ENCODE measurements around the gene GRAMD2A. TPM values are rescaled to one million over a fixed set of nuclear protein-coding genes. Genes with fewer than 3 reads are reported as not detected.

GRAMD2A gene
- total and polyA plus RNA-seq, 3 donors from 2014 or later: 0.31 to 3.1 (median 1.4) TPM

GRCh38 chr15:72116731-72117485, 80.7 kb downstream of the GRAMD2A start:
- Histone ChIP-seq H3K27ac (peak overlapping the region; percentile 94 to 97), H3K4me3 (peak overlapping the region; percentile 91 to 92), H3K36me3 (ENCODE audit: low read depth, missing control alignments) (no peaks in the 10 kb centered on the region), H3K9me3 (no peaks in the 10 kb centered on the region), H3K4me1 (no peaks in the 10 kb centered on the region), H3K27me3 (no peaks in the 10 kb centered on the region)
- TF ChIP-seq CTCF (IDR thresholded peaks at IDR 0.05) (no peak), POLR2A (IDR thresholded peaks at IDR 0.05) (no peak)
- WGBS, 2 donors: 0 to 1% methylated on average over 21 to 24 of the region's 24 CpGs
- peak; percentile 62 for DNase-seq
- intact Hi-C loops (cut with DNase I; ENCODE audit: low total_unique reads): no loop called here

DNA sequence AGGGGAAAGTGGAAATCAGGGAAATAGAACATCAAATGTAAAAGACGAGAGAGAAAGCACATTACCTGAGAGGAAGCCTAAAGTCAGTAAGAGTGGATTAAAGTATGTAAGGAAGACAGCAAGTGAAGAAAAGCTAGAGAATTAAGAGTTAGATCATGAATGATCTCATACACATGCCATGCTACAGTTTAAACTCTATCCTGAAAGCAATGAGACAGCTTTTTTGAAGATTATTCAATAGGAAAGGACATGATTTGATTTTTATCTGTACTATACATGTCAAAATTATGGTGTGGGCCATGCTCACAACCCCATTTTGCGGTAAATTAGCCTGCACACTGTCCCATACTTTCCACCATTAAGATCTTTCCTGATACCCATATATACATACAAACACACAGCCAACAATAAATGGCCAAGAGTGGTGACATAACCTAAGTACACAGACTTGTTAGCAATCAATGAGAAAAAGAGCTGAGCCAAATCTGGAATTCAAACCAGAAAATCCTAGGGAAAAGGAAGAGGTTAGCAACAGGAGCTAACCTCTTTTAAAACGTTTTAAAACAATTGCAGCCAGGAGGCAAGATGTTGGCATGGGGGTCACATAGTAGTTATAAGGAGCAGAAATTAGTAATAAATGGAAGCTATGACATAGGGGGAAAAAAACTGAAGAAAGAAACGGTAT, 84.1 kb downstream of the GRAMD2A start:
- H3K27ac ChIP-seq: no peak overlapping the region
- H3K9me3 ChIP-seq: no peaks in the 10 kb centered on the region
- intact Hi-C loops (cut with DNase I; ENCODE audit: low total_unique reads): no loop called here
- H3K4me3 ChIP-seq: no peak overlapping the region
- H3K27me3 ChIP-seq: no peaks in the 10 kb centered on the region
- 71 to 79% methylated on average over 4 of the region's 4 CpGs for WGBS, 2 donors
- TF ChIP-seq CTCF (IDR thresholded peaks at IDR 0.05) (no peak), POLR2A (IDR thresholded peaks at IDR 0.05) (no peak)
- no peaks in the 10 kb centered on the region for H3K4me1 ChIP-seq
- no peaks in the 10 kb centered on the region for H3K36me3 ChIP-seq (ENCODE audit: low read depth, missing control alignments)
- DNase-seq: no peak

DNA sequence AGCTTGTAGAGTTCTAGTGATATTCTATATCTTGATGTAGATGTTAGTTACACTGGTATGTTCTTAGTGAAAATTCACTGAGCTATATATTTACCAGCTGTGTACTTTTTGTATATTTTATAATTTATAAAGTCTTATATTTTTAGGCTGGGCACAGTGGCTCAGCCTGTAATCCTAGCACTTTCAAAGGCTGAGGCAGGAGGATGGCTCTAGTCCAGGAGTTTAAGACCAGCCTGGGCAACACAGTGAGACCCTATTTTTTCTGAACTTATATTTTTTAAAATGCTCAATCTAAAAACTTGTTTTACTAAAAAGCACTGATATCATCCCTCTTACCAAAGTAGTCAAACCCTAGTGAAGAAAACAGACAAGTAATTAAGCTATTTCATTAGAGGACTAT, 84.8 kb downstream of the GRAMD2A start:
- intact Hi-C loops (cut with DNase I; ENCODE audit: low total_unique reads): no loop called here
- no peak for TF ChIP-seq CTCF (IDR thresholded peaks at IDR 0.05)
- no peak for TF ChIP-seq POLR2A (IDR thresholded peaks at IDR 0.05)
- Histone ChIP-seq H3K4me3 (no peak overlapping the region), H3K36me3 (ENCODE audit: low read depth, missing control alignments) (no peaks in the 10 kb centered on the region), H3K27ac (no peak overlapping the region), H3K27me3 (no peaks in the 10 kb centered on the region), H3K4me1 (no peaks in the 10 kb centered on the region), H3K9me3 (no peaks in the 10 kb centered on the region)
- no peak for DNase-seq

DNA sequence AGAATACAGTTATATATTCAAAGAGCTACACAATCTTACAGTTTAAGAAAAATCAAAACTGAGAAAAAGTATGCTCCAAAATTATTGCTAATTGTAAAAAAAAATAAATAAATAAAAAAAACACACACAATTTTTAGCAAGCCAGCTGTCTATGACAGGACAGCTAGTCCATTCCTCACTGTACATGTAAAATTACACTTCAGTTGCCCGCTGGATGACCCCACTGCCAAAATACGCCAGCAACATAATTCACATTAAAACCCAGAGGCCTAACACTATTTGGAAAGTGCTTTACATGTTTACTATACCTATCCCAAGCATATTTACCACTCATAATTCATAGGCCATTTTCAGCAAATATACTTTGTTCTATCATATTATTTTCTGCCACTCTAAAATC, 85.5 kb downstream of the GRAMD2A start:
- Histone ChIP-seq H3K36me3 (ENCODE audit: low read depth, missing control alignments) (no peaks in the 10 kb centered on the region), H3K4me3 (no peak overlapping the region), H3K9me3 (no peaks in the 10 kb centered on the region), H3K27me3 (no peaks in the 10 kb centered on the region), H3K27ac (no peak overlapping the region), H3K4me1 (no peaks in the 10 kb centered on the region)
- DNase-seq: no peak
- WGBS, 2 donors: 64 to 69% methylated on average over 2 of the region's 2 CpGs
- TF ChIP-seq CTCF (IDR thresholded peaks at IDR 0.05) (no peak), POLR2A (IDR thresholded peaks at IDR 0.05) (no peak)
- intact Hi-C loops (cut with DNase I; ENCODE audit: low total_unique reads): no loop called here
